Sigmoid colon (tissue), 7 donors: Measurements from ENCODE around the gene TIMP2. TPM values are rescaled to one million over a fixed set of nuclear protein-coding genes. Genes with fewer than 3 reads are reported as not detected.

ENCODE experiments used
- DNase-seq: peaks from one replicate; pipeline ENCODE4 v3.0.0-alpha.2; 2019
- H3K27ac ChIP-seq, 4 donors: fragments of 200-600 bp; sonication (generic); one replicate each; pipeline ENCODE4 v1.5.1; 2016 to 2019; ENCODE audit warnings: mild to moderate bottlenecking in 1 of 4
- H3K27me3 ChIP-seq, 3 donors: fragments of 200-600 bp; sonication (generic); one replicate each; pipeline ENCODE4 v1.5.1; 2019; ENCODE audit warnings: mild to moderate bottlenecking in 1 of 3
- H3K36me3 ChIP-seq, 4 donors: fragments of 200-600 bp; sonication (generic); one replicate each; pipeline ENCODE4 v1.5.1; 2016 to 2019
- H3K4me1 ChIP-seq, 4 donors: fragments of 200-600 bp; sonication (generic); one replicate each; pipeline ENCODE4 v1.5.1; 2017 to 2019
- H3K4me3 ChIP-seq, 4 donors: fragments of 200-600 bp; sonication (generic); one replicate each; pipeline ENCODE4 v1.5.1; 2017 to 2019; ENCODE audit warnings: mild to moderate bottlenecking in 2 of 4, moderate library complexity in 1 of 4
- H3K9me3 ChIP-seq, 4 donors: fragments of 200-600 bp in 3 of 4; sonication (generic) in 3 of 4; one replicate each; pipeline versions ENCODE4 v1.5.1 to v1.6.1; 2013 to 2019
- CTCF ChIP-seq, 4 experiments: fragments of 450-650 bp in 3 of 4; fragments of 200-600 bp in 1 of 4; IDR thresholded peaks; one replicate each; pipeline ENCODE4 v1.5.1; 2016 to 2019; ENCODE audit warnings: antibody characterized with exemption in 4 of 4, mild to moderate bottlenecking in 3 of 4, moderate library complexity in 2 of 4
- EP300 ChIP-seq, 4 donors: sonication (generic); formaldehyde crosslinking; IDR thresholded peaks; one replicate each; pipeline ENCODE4 v1.6.1; 2017; ENCODE audit warnings: antibody characterized with exemption in 4 of 4
- POLR2A ChIP-seq, 2 donors: fragments of 450-650 bp; IDR thresholded peaks; one replicate each; pipeline ENCODE4 v1.6.1; 2016; ENCODE audit warnings: antibody characterized with exemption in 2 of 2, mild to moderate bottlenecking in 2 of 2, moderate library complexity in 2 of 2
- POLR2AphosphoS5 ChIP-seq, 4 donors: sonication (generic); formaldehyde crosslinking; IDR thresholded peaks; one replicate each; pipeline ENCODE4 v1.6.1; 2017; ENCODE audit warnings: antibody characterized with exemption in 4 of 4
- WGBS, 2 donors: extraction: QIAGEN DNeasy Blood & Tissue Kit; methylation state at CpG; one replicate each; pipeline ENCODE4 v1.1.7; 2013; 5-methylcytosine and 5-hydroxymethylcytosine counted together
- intact Hi-C: fragments of 100-400 bp; cut with DNase I; formaldehyde crosslinking; loops from one replicate; pipeline ENCODE4 v1.15.1; 2023
- polyA plus RNA-seq, 3 donors: library from polyadenylated mRNA; stranded (reverse); fragments of 200-250 nt; gene quantifications; one replicate each; pipeline ENCODE4 v1.2.3, GENCODE V29; 2013
- total RNA-seq, 4 donors: library from RNA; depleted of rRNA; stranded (reverse); fragments of >200 nt; gene quantifications; one replicate each; pipeline ENCODE4 v1.1.0, GENCODE V29; 2016
- donor health status: healthy with polysubstance abuse.
- donor health status: Bipolar disorder and iron deficiency.
- donor health status: healthy.

The TIMP2 gene
- total and polyA plus RNA-seq, 7 donors, result 16.4 to 227 (median 142) TPM

- Histone ChIP-seq H3K4me3 (no peak overlapping the region), H3K27me3 (no peaks in the 10 kb centered on the region), H3K9me3 (no peaks in the 10 kb centered on the region), H3K4me1 (peaks cover 0 to 37% (median 35%) of the 10 kb centered on the region in 4 donors), H3K36me3 (no peaks in the 10 kb centered on the region), H3K27ac (peak overlapping the region; percentile 89 to 96 (median 92))
- TF ChIP-seq POLR2A (IDR thresholded peaks at IDR 0.05) (no peak), POLR2AphosphoS5 (IDR thresholded peaks at IDR 0.05) (peak; percentile 57 to 87 (median 70)), CTCF (IDR thresholded peaks at IDR 0.05) (no peak), EP300 (IDR thresholded peaks at IDR 0.05) (peak in 2 of 4 donors; percentile 55 to 87)
- WGBS, 2 donors, result 67 to 78% methylated on average over 33 of the region's 33 CpGs
- DNase-seq, result peak; percentile 95
- intact Hi-C loops, result loop anchor here (5.0 kb wide), 1 partner anchor 37 kb away; no protein-coding TSS in a partner anchor
These were observed 10.5 kb upstream of the TIMP2 start for GRCh38 chr17:78935419-78936323.

DNA sequence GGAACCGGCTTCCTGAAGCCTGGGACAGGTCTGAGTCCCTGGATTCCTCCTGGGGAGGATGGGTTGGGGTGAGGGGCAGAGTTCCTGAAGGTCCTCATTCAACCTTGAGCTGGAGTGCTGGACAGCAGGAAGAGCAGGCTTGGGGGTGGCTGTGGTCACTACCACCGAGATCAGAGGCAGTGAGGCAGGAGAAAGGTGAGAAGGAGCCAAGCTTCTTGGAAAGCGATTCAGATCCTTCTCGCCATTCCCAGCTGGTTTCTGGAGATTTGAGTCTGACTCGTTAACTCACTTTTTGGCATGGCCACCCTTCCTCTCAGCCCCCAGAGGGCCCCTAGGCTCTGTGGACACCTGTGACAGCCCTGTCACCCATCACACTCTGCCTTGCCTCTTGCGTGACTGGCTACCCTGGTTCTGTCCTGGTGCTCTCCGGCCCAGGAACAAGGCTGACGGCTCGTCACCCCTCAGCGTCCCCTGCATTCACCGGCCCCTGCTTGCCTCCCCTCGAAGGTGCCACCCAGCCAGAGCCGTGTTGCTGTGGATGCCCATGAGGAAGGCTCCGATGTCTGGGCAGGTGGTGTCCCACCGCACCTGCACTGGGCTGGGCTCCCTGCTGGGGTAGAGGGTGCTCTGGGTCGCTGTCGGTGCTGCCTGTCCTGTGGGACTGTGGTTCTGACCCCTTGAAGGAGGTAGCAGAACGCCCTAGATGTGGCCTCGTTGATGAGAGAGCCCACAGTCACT lies 9.7 kb upstream of the TIMP2 start:
- H3K4me1 ChIP-seq, result peaks cover 0 to 37% (median 35%) of the 10 kb centered on the region in 4 donors
- intact Hi-C loops, result loop anchor here (5.0 kb wide), 1 partner anchor 37 kb away; no protein-coding TSS in a partner anchor
- WGBS, 2 donors, result 77 to 82% methylated on average over 19 of the region's 19 CpGs

DNA sequence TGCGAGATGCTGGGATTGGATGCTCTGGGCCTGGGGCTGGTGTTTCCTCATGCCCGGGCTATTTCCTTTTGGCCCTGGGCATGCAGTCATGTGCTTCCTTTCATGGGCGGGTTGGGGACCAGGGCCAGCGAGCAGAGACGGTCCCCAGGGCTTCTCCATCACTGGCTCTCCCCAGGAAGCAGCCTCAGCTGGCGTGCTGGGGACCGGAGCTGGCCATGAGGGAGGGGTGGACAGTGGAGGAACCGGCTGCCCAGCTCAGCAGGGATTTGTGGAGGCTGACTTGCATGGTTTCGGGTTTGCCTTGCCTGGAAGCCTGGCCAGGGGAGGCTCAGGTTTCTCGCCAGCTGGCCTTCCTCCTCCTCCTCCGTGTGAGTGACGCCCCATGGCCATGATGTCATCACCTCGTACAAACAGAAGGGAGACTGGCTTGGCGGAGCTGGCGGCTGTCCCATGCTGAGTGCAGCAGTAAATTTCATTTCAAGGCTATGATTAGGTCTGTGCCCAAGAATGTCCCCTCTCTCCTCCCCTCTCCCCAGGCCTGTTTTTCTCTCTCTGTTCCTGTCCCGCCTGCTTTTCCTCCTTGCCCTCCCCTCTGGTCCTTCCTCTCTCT lies 8.9 kb upstream of the TIMP2 start:
- DNase-seq, result peak; percentile 100
- TF ChIP-seq POLR2AphosphoS5 (IDR thresholded peaks at IDR 0.05) (peak; percentile 59 to 86 (median 76)), POLR2A (IDR thresholded peaks at IDR 0.05) (no peak), EP300 (IDR thresholded peaks at IDR 0.05) (peak in 2 of 4 donors; percentile 70 to 79)
- intact Hi-C loops, result no loop called here
- H3K4me3 ChIP-seq, result peak overlapping the region in 3 of 4 donors; percentile 26 to 31 (median 31)
- WGBS, 2 donors, result 8 to 40% methylated on average over 16 of the region's 16 CpGs
- H3K36me3 ChIP-seq, result no peaks in the 10 kb centered on the region
- H3K9me3 ChIP-seq, result no peaks in the 10 kb centered on the region
- no peaks in the 10 kb centered on the region for H3K27me3 ChIP-seq
- peak overlapping the region; percentile 89 to 96 (median 92) for H3K27ac ChIP-seq
- H3K4me1 ChIP-seq, result peaks cover 0 to 37% (median 35%) of the 10 kb centered on the region in 4 donors

More for the DNA sequence above, 9.7 kb upstream of the TIMP2 start:
- TF ChIP-seq POLR2AphosphoS5 (IDR thresholded peaks at IDR 0.05), result no peak
- TF ChIP-seq POLR2A (IDR thresholded peaks at IDR 0.05), result no peak
- TF ChIP-seq EP300 (IDR thresholded peaks at IDR 0.05), result no peak
- TF ChIP-seq CTCF (IDR thresholded peaks at IDR 0.05), result no peak
- no peaks in the 10 kb centered on the region for H3K36me3 ChIP-seq
- H3K4me3 ChIP-seq, result peak overlapping the region in 2 of 4 donors; percentile 31
- peak; percentile 75 for DNase-seq
- H3K9me3 ChIP-seq, result no peaks in the 10 kb centered on the region
- peak overlapping the region; percentile 89 to 96 (median 92) for H3K27ac ChIP-seq
- H3K27me3 ChIP-seq, result no peaks in the 10 kb centered on the region

DNA sequence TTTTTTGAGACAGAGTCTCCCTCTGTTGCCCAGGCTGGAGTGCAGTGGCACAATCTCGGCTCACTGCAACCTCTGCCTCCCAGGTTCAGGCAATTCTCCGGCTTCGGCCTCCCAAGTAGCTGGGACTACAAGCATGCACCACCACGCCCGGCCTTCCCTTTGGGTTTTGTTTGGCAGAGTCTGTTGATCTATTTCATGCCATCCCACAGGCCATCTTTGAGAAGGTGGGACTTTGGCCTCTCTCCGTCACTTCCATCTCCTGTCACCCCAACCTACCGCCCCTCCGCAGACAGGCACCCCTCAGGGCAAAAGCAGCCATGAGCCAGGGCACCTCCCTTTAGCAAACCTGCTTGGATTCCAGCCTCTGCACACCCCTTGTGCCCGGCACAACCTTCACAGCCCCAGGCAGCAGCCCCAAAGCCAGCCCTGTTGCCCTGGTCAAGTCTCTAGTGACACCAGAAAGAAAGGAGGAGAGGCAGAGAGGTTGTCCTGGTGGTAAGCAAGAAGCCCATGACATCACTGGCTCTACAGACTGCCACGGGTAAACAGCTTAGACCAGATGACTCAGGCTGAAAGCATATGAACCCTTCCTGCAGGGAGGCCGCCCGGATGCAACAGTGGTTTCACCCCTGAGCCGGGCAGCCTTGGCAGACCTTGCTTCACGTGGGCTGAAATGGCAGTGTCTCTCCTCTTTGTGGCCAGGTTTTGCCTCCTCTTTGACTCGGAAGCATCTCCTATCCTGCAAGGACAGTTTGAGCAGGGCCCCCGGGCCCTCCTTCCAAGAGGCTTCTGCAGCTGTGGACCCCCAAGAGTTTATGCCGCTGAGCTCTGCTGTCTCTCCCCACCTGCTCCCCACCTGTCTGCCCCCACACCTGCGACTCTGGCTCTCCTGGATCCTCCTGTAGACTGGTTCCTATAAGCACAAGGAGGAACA lies 8.1 kb upstream of the TIMP2 start:
- 79% methylated on average over 18 of the region's 18 CpGs for WGBS, 2 donors
- intact Hi-C loops, result no loop called here
- Histone ChIP-seq H3K9me3 (no peaks in the 10 kb centered on the region), H3K36me3 (no peaks in the 10 kb centered on the region), H3K27me3 (no peaks in the 10 kb centered on the region), H3K4me3 (peak overlapping the region in 3 of 4 donors; percentile 26 to 31 (median 31)), H3K4me1 (peaks cover 0 to 37% (median 35%) of the 10 kb centered on the region in 4 donors), H3K27ac (peak overlapping the region; percentile 89 to 96 (median 92))
- DNase-seq, result peak; percentile 88
- no peak for TF ChIP-seq CTCF (IDR thresholded peaks at IDR 0.05)
- no peak for TF ChIP-seq POLR2A (IDR thresholded peaks at IDR 0.05)
- peak in 1 of 4 donors; percentile 67 for TF ChIP-seq POLR2AphosphoS5 (IDR thresholded peaks at IDR 0.05)
- peak in 1 of 4 donors; percentile 37 for TF ChIP-seq EP300 (IDR thresholded peaks at IDR 0.05)
